CD4-positive, alpha-beta T cell treated with Interleukin-4 for 4 hours (primary cell): Measurements from ENCODE around the gene RAB35.
A peak's percentile ranks its signal among the peaks of the same experiment; 100 is the strongest.

Source experiments
- DNase-seq: peaks from one replicate; pipeline ENCODE4 v3.0.0-alpha.2; 2020

RAB35 gene

GRCh38 chr12:120116441-120116791, at the start of gene RAB35:
RAB35 (minus strand) TSS chr12:120116753; CDS start chr12:120116650, 103 bp downstream.
- no peak for DNase-seq

DNA sequence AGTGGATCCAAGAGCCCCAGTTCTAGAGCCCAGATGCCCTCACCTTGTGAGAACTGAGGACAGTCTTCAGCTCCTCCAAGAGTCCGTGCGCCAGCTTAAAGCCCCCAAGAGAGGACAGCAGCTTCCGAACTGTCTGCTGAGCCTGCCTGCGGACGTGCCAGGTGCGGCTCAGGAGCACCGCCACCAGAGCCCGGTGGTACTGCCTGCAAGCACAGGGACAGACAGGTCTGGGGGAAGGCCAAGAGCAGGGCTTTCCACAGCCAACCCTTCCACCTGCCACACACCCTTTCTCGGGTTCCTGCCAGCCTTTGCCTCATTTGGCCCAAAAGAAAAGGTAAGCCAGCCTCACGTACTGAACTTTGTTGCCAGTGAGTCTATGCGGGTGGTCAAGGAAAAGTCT, 47.7 kb upstream of the RAB35 start:
- DNase-seq: no peak

- DNase-seq: no peak
Observed at GRCh38 chr12:120162763-120163162, 46.2 kb upstream of the RAB35 start.

DNA sequence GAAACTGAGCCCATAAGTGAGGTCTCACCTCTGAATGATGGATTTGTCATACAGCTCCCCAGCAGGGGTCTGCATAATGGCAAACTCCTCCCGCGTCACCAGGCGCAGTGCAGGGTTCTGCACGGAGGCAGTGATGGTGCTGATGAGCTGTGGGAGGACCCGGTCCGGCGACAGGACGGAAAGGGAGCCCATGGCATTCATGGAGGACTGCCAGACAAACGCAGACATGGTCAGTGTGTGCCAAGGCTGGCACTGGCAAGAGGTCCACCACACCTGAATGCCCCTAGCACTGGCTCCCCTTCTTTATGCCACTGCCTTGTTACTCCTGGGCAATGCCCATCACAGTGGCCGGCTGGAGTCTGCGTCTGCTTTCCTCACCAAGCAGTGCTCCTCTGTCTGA, 45.3 kb upstream of the RAB35 start:
- no peak for DNase-seq

DNA sequence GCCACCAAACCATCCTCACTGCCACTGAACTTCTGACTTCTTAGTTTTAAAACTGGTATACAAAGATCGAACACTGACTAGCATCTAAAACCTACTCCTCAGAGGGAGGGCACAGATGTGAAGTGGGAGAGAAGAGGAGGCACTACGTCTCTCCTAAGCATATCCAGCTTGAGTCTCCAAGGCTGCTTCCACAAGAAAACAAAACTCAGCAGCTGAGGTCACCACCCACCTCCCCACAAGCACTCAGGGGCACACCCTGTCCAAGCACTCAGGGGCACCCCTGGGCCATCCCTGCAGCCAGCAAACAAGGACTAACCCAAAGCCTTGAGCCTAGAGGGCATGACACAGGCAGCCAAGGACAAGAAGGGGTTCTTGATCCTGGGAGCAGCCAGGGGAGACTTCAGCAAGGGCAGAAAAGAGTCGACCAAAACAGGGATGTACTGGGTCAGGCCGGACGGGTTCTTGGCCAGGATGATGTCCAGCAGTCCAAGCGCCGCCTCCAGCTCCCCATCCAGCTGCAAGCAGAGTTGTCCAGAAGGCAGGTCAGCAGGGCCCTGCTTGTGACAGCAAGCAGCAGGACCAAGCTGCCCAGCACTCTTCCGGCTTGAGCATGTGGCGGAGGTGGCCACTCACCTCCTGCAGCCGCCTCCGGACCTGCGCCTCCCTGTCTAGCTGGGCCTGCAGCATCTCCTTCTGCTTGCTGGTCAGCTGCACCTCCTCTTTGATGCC, 43.1 kb upstream of the RAB35 start:
- DNase-seq: no peak

DNA sequence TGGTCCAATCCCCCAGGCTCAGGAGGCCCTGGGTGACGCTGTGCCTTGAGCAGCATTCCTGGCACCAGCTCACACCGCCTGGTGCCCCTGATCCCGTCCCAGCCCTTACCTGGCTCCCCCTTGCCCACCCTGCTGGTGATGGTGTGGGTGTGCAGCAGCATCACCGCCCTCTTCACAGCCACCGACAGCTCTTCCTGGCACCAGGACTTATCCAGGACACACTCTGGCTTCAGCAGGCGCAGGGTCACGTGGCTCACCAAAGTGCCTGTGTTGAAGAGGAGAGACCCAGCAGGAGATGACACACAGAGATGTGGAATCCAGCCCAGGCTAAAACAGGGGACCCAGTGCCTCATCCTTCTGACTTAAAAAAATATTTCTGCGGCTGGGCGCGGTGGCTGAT, 41.8 kb upstream of the RAB35 start:
- no peak for DNase-seq

- DNase-seq: no peak
Observed at GRCh38 chr12:120157678-120158077, 41.1 kb upstream of the RAB35 start.

DNA sequence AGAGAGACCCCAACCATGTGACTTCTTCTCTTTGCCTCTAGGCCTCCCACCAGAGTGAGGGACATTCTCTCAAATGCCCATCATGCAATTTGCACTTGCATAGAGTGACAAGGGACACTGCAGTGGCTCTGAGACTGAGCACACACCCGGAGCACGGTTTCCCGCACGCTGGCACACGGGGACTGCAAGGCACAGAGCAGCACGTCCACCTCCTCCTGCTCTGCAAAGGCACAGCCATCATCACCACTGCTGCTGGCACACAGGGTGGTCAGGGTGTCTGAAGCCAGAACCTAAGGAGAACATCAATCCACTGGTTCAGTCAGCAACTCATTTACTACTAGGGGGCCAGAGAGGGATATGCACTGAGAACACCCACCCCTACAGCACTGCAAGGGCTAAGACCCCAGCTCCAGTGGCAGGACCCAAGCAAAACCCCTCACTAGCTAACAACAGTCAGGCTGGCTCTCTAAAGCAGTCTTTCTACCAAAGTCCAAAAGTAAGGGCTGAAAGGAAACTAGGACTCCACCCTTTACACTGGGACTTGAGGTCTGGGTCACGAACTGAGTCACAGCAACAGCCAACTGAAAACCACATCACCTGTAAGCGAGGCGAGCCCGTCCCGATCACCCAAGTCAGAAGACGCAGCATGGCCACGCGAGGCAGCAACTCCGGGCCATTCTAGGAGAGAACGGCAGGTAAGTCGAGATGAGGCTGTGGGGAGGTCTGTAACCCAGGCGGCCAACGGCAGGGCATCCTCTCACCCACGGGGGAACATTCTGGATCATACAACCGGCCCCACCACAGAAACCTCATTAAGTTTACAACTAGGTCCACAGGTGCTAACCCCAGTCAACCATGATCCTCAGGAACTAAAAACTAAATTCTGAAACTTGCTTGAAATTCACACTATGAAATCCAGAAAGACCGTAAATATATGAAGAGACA, 40.0 kb upstream of the RAB35 start:
- peak; percentile 26 for DNase-seq

- no peak for DNase-seq
Observed at GRCh38 chr12:120155072-120155471, 38.5 kb upstream of the RAB35 start.

DNA sequence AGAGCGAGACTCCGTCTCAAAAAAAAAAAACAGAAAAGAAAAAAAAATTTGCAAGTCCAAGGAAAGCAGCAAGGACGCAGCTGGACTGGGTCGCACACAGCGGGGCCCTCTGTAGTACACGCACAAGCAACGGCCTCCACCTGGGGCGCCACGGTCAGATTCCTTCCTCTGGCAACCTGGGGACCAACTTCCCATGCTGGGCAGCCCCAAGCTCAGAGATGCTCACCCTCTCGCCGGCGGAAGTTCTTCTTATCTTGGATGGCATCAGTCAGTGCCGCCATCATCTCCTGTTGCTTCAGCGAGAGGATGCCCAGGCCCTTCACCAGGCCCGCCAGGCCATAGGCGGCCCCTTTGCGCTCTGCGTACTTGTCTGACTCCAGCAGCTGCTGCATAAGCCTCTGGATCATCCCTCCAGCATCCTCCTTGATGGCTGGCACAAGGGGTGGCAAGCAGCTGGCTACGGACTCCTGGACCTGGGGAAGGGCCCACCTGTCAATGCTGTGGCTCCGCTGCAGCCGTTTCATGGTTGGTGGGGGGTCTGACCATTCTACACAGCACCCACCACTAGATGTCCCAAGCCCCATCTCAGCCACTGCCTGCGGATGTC, 34.5 kb upstream of the RAB35 start:
- no peak for DNase-seq

DNA sequence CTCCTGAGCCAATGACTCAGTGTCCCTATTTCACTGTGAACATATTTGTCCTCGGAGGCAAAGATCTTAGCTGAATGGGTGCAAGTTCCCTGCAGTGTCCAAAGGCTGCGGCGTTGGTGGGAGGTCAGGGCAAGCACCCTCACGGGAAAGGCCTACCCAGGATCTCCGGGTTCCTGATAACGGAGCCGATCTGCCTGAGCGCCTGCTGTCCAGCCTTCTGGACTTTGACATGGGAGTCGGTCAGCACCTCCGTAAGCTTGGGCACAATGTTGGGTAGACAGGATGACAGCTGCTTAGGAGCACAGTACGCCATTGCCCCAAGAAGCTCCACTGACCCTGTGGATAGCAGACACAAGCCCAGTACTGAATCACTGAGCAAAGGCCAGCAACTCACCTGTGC, 31.5 kb upstream of the RAB35 start:
- no peak for DNase-seq

- no peak for DNase-seq
Observed at GRCh38 chr12:120145164-120145563, 28.6 kb upstream of the RAB35 start.

- no peak for DNase-seq
Observed at GRCh38 chr12:120144215-120144614, 27.7 kb upstream of the RAB35 start.

GRCh38 chr12:120142231-120142877, 25.8 kb upstream of the RAB35 start:
- DNase-seq: no peak

GRCh38 chr12:120141336-120141735, 24.8 kb upstream of the RAB35 start:
- DNase-seq: no peak

GRCh38 chr12:120140603-120141002, 24.1 kb upstream of the RAB35 start:
- DNase-seq: no peak

DNA sequence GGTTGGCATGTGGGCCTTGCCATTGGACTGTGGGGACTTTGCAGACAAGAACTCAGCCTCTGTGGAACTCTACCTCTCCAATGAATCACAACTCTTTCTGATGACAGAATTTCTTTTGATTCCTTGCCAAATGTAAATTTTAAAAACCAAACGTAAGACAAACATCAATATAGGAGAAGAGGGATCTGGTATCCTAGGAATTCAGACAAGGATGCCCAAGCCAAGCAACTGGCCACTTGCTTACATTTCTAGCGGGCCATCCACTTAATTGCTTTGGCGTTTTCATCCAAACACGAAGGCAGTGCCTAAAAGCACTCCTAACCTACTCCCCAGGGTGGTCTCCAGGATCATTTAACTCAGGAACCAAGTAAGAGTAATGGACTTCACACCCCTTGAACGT, 23.4 kb upstream of the RAB35 start:
- DNase-seq: no peak

DNA sequence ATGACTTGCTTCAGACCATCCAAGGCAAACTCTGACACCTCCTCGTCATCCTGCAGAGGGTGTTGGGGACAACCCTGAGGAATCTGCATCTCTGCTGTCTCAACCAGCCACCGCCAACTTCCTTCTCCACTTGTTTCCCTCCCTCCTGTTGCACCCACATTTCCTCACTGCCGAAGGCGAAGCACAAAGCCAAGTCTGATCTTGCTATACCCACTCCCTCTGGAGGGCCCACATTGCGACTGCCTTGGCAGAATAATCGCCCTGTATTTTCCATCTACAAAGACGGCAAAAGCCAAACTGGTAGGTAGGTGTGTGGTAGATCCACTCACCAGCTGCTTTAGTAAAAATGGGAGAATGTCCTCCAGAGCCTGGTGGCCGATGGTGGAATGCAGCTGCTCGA, 21.8 kb upstream of the RAB35 start:
- no peak for DNase-seq

DNA sequence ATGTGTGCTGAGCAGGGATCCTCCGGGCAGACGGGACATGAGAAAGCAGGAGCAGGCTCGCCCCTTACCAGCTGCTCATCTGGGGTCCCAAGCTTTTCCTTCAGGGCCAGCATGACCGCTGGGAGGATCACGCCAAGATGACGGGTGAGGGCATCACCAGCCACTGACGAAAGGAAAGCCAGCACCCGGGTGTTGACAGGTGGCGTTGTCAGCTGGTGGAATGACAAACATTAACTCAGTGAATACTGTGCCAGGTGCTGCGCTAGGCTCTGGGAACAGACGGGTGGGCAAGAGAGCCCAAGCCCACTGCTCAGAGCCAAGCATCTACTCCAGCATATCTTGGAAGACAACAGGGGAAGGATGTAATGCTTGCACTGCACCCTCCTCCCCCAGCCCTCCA, 21.3 kb upstream of the RAB35 start:
- no peak for DNase-seq

DNA sequence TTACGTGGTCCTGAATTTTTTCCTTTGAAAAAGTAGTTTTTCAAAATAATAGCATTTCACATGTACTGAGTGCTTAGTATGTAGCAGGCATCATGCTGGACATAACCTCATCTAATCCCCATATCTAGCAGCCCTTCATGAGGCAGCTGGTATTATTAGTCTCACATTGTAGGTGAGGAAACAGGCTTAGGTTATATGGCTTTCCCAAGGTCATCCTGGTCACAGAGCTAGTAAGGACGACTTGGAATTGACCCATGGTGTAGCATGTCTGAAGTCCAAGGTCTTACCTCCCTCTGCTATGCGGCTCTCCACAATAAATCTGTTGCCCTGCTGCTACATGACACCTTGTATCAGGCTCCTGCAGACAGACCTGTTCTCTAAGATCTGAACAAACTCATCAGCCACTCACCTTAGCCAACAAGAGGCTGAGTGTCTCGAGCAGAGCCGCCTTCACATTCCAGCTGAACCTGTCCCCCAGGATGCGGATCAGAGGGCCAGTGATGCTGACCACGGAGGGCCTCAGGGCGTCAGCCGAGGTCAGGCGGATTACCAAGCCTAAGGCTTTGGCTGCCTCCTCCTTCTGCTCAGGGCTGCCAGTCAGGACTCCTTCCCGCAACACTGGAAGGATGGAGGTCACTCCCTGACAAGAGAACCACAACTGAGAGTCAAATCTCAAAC, 19.7 kb upstream of the RAB35 start:
- no peak for DNase-seq

DNA sequence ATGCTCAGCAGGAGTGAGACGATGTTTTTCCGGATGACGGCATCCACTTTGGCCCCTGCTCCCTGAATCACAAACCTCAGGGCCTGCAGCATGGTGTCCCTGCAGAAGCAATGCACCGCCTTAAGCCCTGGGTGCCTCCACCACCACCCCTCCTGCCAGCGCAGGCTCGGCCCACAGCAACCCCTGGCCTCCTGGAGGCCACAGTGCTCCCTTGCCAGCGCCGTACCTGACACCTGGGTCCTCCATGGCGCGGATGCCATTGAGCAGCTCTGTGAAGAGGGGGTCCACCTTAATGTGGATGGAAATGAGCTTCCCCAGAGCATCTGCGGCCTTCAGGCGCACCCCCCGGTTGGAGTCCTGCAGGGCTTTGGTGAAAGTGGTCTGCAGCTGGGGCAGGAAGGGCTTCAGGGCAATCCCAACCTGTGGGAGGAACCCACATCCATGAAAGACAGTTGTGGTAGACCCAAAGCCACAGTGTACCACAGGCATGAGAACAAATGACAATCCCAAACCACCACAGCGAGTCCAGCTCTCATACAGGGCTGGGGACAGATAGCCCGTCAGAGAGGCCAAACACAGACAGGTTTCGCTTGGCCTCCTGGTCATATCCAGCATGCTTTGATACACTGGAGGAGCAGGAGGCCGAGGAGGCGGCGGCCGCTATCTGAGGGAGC, 17.9 kb upstream of the RAB35 start:
- DNase-seq: no peak

DNA sequence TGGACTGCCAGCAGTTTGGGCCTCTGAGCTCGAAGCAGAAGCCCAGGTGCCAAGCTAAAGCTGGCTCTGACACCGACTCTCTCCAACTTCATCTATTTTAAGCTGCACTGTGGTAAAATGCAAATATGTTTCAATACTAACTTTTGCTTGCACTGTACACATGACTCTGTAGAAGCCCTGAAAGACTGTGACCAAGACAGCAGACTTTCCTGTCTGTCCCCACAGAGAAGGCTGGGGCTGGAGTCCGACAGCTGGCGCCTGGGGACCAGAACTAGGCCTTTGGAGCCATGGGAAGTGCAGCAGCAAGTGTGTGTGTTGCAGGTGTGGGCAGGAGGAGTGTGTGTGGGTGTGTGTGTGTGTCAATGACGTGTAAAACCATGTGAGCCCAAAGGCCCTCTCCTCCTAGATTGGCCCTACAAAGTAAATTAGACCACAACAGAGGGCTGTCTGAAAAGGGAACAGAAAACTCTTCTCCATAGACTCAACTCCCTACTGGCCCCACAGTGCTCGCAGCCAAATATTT, 16.4 kb upstream of the RAB35 start:
- DNase-seq: no peak
